Measurements from ENCODE around the gene MRPL45. TPM values are rescaled to one million over a fixed set of nuclear protein-coding genes. Genes with fewer than 3 reads are reported as not detected.

The MRPL45 gene
- total RNA-seq, 3 donors from 2014 or later, result 55.6 to 56.5 (median 55.9) TPM

GRCh38 chr17:38332735-38333134 is 35.8 kb downstream of the MRPL45 start:
- Mint-ChIP-seq H3K4me1 (ENCODE audit: low read depth) (no peaks in the 10 kb centered on the region), H3K4me3 (no peak overlapping the region), H3K27me3 (ENCODE audit: low read depth) (peaks cover 18% of the 10 kb centered on the region), H3K36me3 (ENCODE audit: insufficient read depth) (no peaks in the 10 kb centered on the region), H3K9me3 (no peaks in the 10 kb centered on the region)
- no peak for DNase-seq
- ATAC-seq, result no peak

- Mint-ChIP-seq H3K4me3 (no peak overlapping the region), H3K36me3 (ENCODE audit: insufficient read depth) (no peaks in the 10 kb centered on the region), H3K4me1 (ENCODE audit: low read depth) (no peaks in the 10 kb centered on the region), H3K9me3 (no peaks in the 10 kb centered on the region), H3K27me3 (ENCODE audit: low read depth) (peaks cover 18% of the 10 kb centered on the region)
- ATAC-seq, result peak in 1 of 2 donors; percentile 40
- no peak for DNase-seq
These were observed 36.8 kb downstream of the MRPL45 start for GRCh38 chr17:38333635-38334295.

GRCh38 chr17:38334480-38335364 is 37.8 kb downstream of the MRPL45 start:
- DNase-seq, result no peak

GRCh38 chr17:38336838-38337237 is 39.9 kb downstream of the MRPL45 start:
- H3K36me3 Mint-ChIP-seq (ENCODE audit: insufficient read depth), result no peaks in the 10 kb centered on the region
- ATAC-seq, result no peak
- peaks cover 12% of the 10 kb centered on the region for H3K27me3 Mint-ChIP-seq (ENCODE audit: low read depth)
- H3K4me3 Mint-ChIP-seq, result no peak overlapping the region
- H3K4me1 Mint-ChIP-seq (ENCODE audit: low read depth), result no peaks in the 10 kb centered on the region
- no peak for DNase-seq
- H3K9me3 Mint-ChIP-seq, result no peaks in the 10 kb centered on the region

More at GRCh38 chr17:38334480-38335364, 37.8 kb downstream of the MRPL45 start:
- Mint-ChIP-seq H3K36me3 (ENCODE audit: insufficient read depth) (no peaks in the 10 kb centered on the region), H3K4me1 (ENCODE audit: low read depth) (no peaks in the 10 kb centered on the region), H3K27me3 (ENCODE audit: low read depth) (peaks cover 15% of the 10 kb centered on the region), H3K9me3 (no peaks in the 10 kb centered on the region), H3K4me3 (no peak overlapping the region)
- ATAC-seq, result no peak

- H3K4me3 Mint-ChIP-seq, result no peak overlapping the region
- no peaks in the 10 kb centered on the region for H3K36me3 Mint-ChIP-seq (ENCODE audit: insufficient read depth)
- no peaks in the 10 kb centered on the region for H3K4me1 Mint-ChIP-seq (ENCODE audit: low read depth)
- DNase-seq (no peak), ATAC-seq (no peak)
- H3K9me3 Mint-ChIP-seq, result no peaks in the 10 kb centered on the region
- H3K27me3 Mint-ChIP-seq (ENCODE audit: low read depth), result peaks cover 11% of the 10 kb centered on the region
These were observed 41.1 kb downstream of the MRPL45 start for GRCh38 chr17:38338053-38338452.

GRCh38 chr17:38338535-38338934 is 41.6 kb downstream of the MRPL45 start:
- Mint-ChIP-seq H3K9me3 (no peaks in the 10 kb centered on the region), H3K4me3 (no peak overlapping the region), H3K27me3 (ENCODE audit: low read depth) (peaks cover 6% of the 10 kb centered on the region), H3K36me3 (ENCODE audit: insufficient read depth) (no peaks in the 10 kb centered on the region), H3K4me1 (ENCODE audit: low read depth) (no peaks in the 10 kb centered on the region)
- ATAC-seq (no peak), DNase-seq (no peak)

- no peak overlapping the region for H3K4me3 Mint-ChIP-seq
- no peaks in the 10 kb centered on the region for H3K9me3 Mint-ChIP-seq
- H3K4me1 Mint-ChIP-seq (ENCODE audit: low read depth), result no peaks in the 10 kb centered on the region
- DNase-seq (no peak), ATAC-seq (no peak)
- H3K36me3 Mint-ChIP-seq (ENCODE audit: insufficient read depth), result no peaks in the 10 kb centered on the region
- peaks cover 11% of the 10 kb centered on the region for H3K27me3 Mint-ChIP-seq (ENCODE audit: low read depth)
These were observed 42.9 kb downstream of the MRPL45 start for GRCh38 chr17:38339891-38340290.

GRCh38 chr17:38341035-38341721 is 44.2 kb downstream of the MRPL45 start:
- H3K4me1 Mint-ChIP-seq (ENCODE audit: low read depth), result no peaks in the 10 kb centered on the region
- H3K36me3 Mint-ChIP-seq (ENCODE audit: insufficient read depth), result no peaks in the 10 kb centered on the region
- no peaks in the 10 kb centered on the region for H3K9me3 Mint-ChIP-seq
- H3K4me3 Mint-ChIP-seq, result no peak overlapping the region
- peaks cover 11% of the 10 kb centered on the region for H3K27me3 Mint-ChIP-seq (ENCODE audit: low read depth)
- ATAC-seq (no peak), DNase-seq (no peak)

- ATAC-seq, result no peak
- DNase-seq, result no peak
- Mint-ChIP-seq H3K36me3 (ENCODE audit: insufficient read depth) (no peaks in the 10 kb centered on the region), H3K4me3 (no peak overlapping the region), H3K27me3 (ENCODE audit: low read depth) (peaks cover 11% of the 10 kb centered on the region), H3K9me3 (no peaks in the 10 kb centered on the region), H3K4me1 (ENCODE audit: low read depth) (no peaks in the 10 kb centered on the region)
These were observed 46.1 kb downstream of the MRPL45 start for GRCh38 chr17:38342886-38343607.

- H3K27me3 Mint-ChIP-seq (ENCODE audit: low read depth), result peaks cover 11% of the 10 kb centered on the region
- no peak for ATAC-seq
- no peaks in the 10 kb centered on the region for H3K9me3 Mint-ChIP-seq
- H3K36me3 Mint-ChIP-seq (ENCODE audit: insufficient read depth), result no peaks in the 10 kb centered on the region
- no peak for DNase-seq
- H3K4me1 Mint-ChIP-seq (ENCODE audit: low read depth), result no peaks in the 10 kb centered on the region
- no peak within 1 kb of the TSS for H3K4me3 Mint-ChIP-seq
These were observed 46.8 kb downstream of the MRPL45 start, which contains the start of gene GPR179 for GRCh38 chr17:38343608-38344419. TSS of gene GPR179 (minus strand) at chr17:38343956. CDS start at chr17:38343789, 167 bp downstream.

- Mint-ChIP-seq H3K27me3 (ENCODE audit: low read depth) (peaks cover 11% of the 10 kb centered on the region), H3K36me3 (ENCODE audit: insufficient read depth) (no peaks in the 10 kb centered on the region), H3K9me3 (no peaks in the 10 kb centered on the region), H3K4me3 (no peak overlapping the region), H3K4me1 (ENCODE audit: low read depth) (peaks cover 1% of the 10 kb centered on the region)
- DNase-seq, result no peak
- ATAC-seq, result no peak
These were observed 47.4 kb downstream of the MRPL45 start for GRCh38 chr17:38344420-38344745.

- Mint-ChIP-seq H3K9me3 (no peaks in the 10 kb centered on the region), H3K4me1 (ENCODE audit: low read depth) (peaks cover 1% of the 10 kb centered on the region), H3K36me3 (ENCODE audit: insufficient read depth) (no peaks in the 10 kb centered on the region), H3K4me3 (no peak overlapping the region), H3K27me3 (ENCODE audit: low read depth) (peaks cover 11% of the 10 kb centered on the region)
- ATAC-seq (no peak), DNase-seq (no peak)
These were observed 48.8 kb downstream of the MRPL45 start for GRCh38 chr17:38345743-38346142.

GRCh38 chr17:38349097-38349730 is 52.2 kb downstream of the MRPL45 start:
- ATAC-seq (peak; percentile 35 to 42), DNase-seq (peak; percentile 80)
- H3K4me1 Mint-ChIP-seq (ENCODE audit: low read depth), result peaks cover 21% of the 10 kb centered on the region
- H3K4me3 Mint-ChIP-seq, result no peak overlapping the region
- H3K9me3 Mint-ChIP-seq, result no peaks in the 10 kb centered on the region
- H3K36me3 Mint-ChIP-seq (ENCODE audit: insufficient read depth), result no peaks in the 10 kb centered on the region
- H3K27me3 Mint-ChIP-seq (ENCODE audit: low read depth), result peaks cover 3% of the 10 kb centered on the region
